Mesenchymal stem cell (in vitro differentiated cells and primary cell): ENCODE data around the gene CFC1. TPM values are rescaled to one million over a fixed set of nuclear protein-coding genes. Genes with fewer than 3 reads are reported as not detected.
"Not testable (repeated sequence)": the region's sequence is repeated elsewhere in the genome, so short reads cannot be mapped to it uniquely, and the experiment has no call there.

Experiments used
- DNase-seq: peaks from one replicate; pipeline ENCODE4 v3.0.0-alpha.2; 2013
- H2AFZ ChIP-seq: one replicate; pipeline ENCODE4 v1.6.1; 2013; ENCODE audit warnings: low read depth, mild to moderate bottlenecking, control low read depth, inconsistent platforms, low read length, moderate library complexity
- H2AK5ac ChIP-seq: 2 replicates; pipeline ENCODE4 v1.6.1; 2013; ENCODE audit warnings: low read length, moderate library complexity, mild to moderate bottlenecking, inconsistent platforms; ENCODE audit not compliant: severe bottlenecking
- H2BK120ac ChIP-seq: one replicate; pipeline ENCODE4 v1.6.1; 2013; ENCODE audit warnings: low read depth, mild to moderate bottlenecking, inconsistent platforms, low read length, moderate library complexity
- H2BK12ac ChIP-seq, 2 experiments: one replicate each; pipeline ENCODE4 v1.6.1; 2013; ENCODE audit warnings: inconsistent platforms in 2 of 2, low read length in 2 of 2, mild to moderate bottlenecking in 2 of 2, moderate library complexity in 2 of 2, control low read depth in 1 of 2
- H2BK15ac ChIP-seq: one replicate; pipeline ENCODE4 v1.6.1; 2013; ENCODE audit warnings: mild to moderate bottlenecking, low read depth, inconsistent platforms; ENCODE audit not compliant: poor library complexity, severe bottlenecking
- H2BK5ac ChIP-seq: 2 replicates; pipeline ENCODE4 v1.6.1; 2013; ENCODE audit warnings: low read depth, mild to moderate bottlenecking, low read length, control low read depth, inconsistent platforms; ENCODE audit not compliant: poor library complexity, severe bottlenecking
- H3K14ac ChIP-seq, 2 experiments: one replicate each; pipeline ENCODE4 v1.6.1; 2013; ENCODE audit warnings: inconsistent platforms in 2 of 2, low read length in 2 of 2, control low read depth in 1 of 2, mild to moderate bottlenecking in 1 of 2, moderate library complexity in 1 of 2
- H3K18ac ChIP-seq, 2 experiments: one replicate each; pipeline ENCODE4 v1.6.1; 2013; ENCODE audit warnings: inconsistent platforms in 2 of 2, low read length in 2 of 2, control low read depth in 1 of 2, low read depth in 1 of 2, mild to moderate bottlenecking in 1 of 2
- H3K23ac ChIP-seq, 2 experiments: one replicate each; pipeline ENCODE4 v1.6.1; 2013; ENCODE audit warnings: inconsistent platforms in 2 of 2, low read length in 2 of 2, mild to moderate bottlenecking in 2 of 2, moderate library complexity in 2 of 2, control low read depth in 1 of 2
- H3K27ac ChIP-seq: 2 replicates; pipeline ENCODE4 v1.5.1; 2013; ENCODE audit warnings: mild to moderate bottlenecking, moderate library complexity, low read length, control low read depth, inconsistent platforms; ENCODE audit not compliant: poor library complexity, severe bottlenecking
- H3K27me3 ChIP-seq, 2 experiments: 2 replicates each; pipeline versions ENCODE4 v1.6.1 to v1.7.0; 2013; ENCODE audit warnings: low read length in 2 of 2, mild to moderate bottlenecking in 2 of 2, moderate library complexity in 2 of 2, control low read depth in 1 of 2, inconsistent platforms in 1 of 2; ENCODE audit not compliant: control insufficient read depth in 1 of 2, insufficient read depth in 1 of 2
- H3K36me3 ChIP-seq, 2 experiments: 2 replicates each; pipeline versions ENCODE4 v1.6.1 to v1.7.0; 2013; ENCODE audit warnings: low read length in 2 of 2, control low read depth in 1 of 2, inconsistent platforms in 1 of 2, low read depth in 1 of 2, mild to moderate bottlenecking in 1 of 2; ENCODE audit not compliant: insufficient read depth in 2 of 2, control insufficient read depth in 1 of 2
- H3K4ac ChIP-seq, 2 experiments: one replicate each; pipeline ENCODE4 v1.6.1; 2013; ENCODE audit warnings: inconsistent platforms in 2 of 2, low read length in 2 of 2, mild to moderate bottlenecking in 2 of 2, moderate library complexity in 2 of 2, control low read depth in 1 of 2, low read depth in 1 of 2
- H3K4me1 ChIP-seq: 2 replicates; pipeline ENCODE4 v1.6.1; 2013; ENCODE audit warnings: low read depth, low read length, control low read depth; ENCODE audit not compliant: control insufficient read depth, insufficient read depth
- H3K4me2 ChIP-seq: 2 replicates; pipeline ENCODE4 v1.6.1; 2013; ENCODE audit warnings: low read length, mild to moderate bottlenecking, inconsistent platforms; ENCODE audit not compliant: poor library complexity, severe bottlenecking
- H3K4me3 ChIP-seq, 2 experiments: 2 replicates each; pipeline versions ENCODE4 v1.5.1 to v1.7.0; 2013; ENCODE audit warnings: low read length in 2 of 2, mild to moderate bottlenecking in 2 of 2, control low read depth in 1 of 2, low read depth in 1 of 2; ENCODE audit not compliant: insufficient read depth in 1 of 2
- H3K79me1 ChIP-seq: replicated peaks from 2 replicates; pipeline ENCODE4 v1.6.1; 2013; ENCODE audit warnings: mild to moderate bottlenecking, control low read depth, low read length, inconsistent platforms; ENCODE audit not compliant: poor library complexity, severe bottlenecking
- H3K9ac ChIP-seq: 2 replicates; pipeline ENCODE4 v1.7.0; 2013; ENCODE audit warnings: mild to moderate bottlenecking, low read length, moderate library complexity
- H3K9me3 ChIP-seq: 2 replicates; pipeline ENCODE4 v1.7.0; 2013; ENCODE audit warnings: mild to moderate bottlenecking, low read length; ENCODE audit not compliant: control insufficient read depth
- H4K8ac ChIP-seq: one replicate; pipeline ENCODE4 v1.6.1; 2013; ENCODE audit warnings: inconsistent platforms, mild to moderate bottlenecking, low read length, moderate library complexity
- H4K91ac ChIP-seq: one replicate; pipeline ENCODE4 v1.6.1; 2013; ENCODE audit warnings: mild to moderate bottlenecking, low read length, inconsistent platforms
- WGBS: methylation state at CpG from one replicate; pipeline ENCODE4 v1.1.7; 2013; ENCODE audit warnings: mixed read lengths; 5-methylcytosine and 5-hydroxymethylcytosine counted together
- small RNA-seq: library from polyadenylated mRNA; stranded (forward); fragments of <200 nt; extraction: miRNeasy Mini kit (QIAGEN cat#:217004); gene quantifications from one replicate; pipeline ENCODE3, GENCODE V24; 2013; ENCODE audit warnings: low read depth

Gene CFC1

DNA sequence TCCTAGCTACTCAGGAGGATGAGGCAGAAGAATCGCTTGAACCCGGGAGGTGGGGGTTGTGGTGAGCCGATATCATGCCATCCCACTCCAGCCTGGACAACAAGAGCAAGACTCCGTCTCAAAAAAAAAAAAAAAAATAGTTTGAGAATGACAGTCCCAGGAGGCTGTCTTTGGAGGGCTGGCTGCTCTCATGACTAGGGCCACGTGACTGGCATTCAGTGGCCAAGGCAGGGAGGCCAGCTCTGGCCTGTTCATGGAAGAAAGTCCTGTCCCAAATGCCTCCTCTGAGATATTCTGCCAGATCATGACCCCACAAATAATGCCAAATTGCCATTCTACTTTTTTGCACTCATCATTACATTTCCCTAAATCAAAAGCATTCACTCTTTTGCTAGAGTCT is 54.4 kb downstream of the CFC1 start:
- H4K8ac ChIP-seq, H3K27me3 ChIP-seq, H3K18ac ChIP-seq, H3K9me3 ChIP-seq, H3K23ac ChIP-seq, H2BK5ac ChIP-seq, H3K4me2 ChIP-seq, H3K14ac ChIP-seq, H3K4ac ChIP-seq, H2BK15ac ChIP-seq, H2AK5ac ChIP-seq, H4K91ac ChIP-seq, H2BK12ac ChIP-seq, H3K4me1 ChIP-seq, H3K27ac ChIP-seq, DNase-seq, H3K4me3 ChIP-seq, H2BK120ac ChIP-seq, H3K36me3 ChIP-seq, H3K79me1 ChIP-seq, H2AFZ ChIP-seq, H3K9ac ChIP-seq: not testable (repeated sequence)
- no CpG with 5 or more reads among the region's 5 CpGs for whole genome bisulfite sequencing

GRCh38 chr2:130543785-130544528 is 55.4 kb downstream of the CFC1 start:
- H3K9me3 ChIP-seq, H3K9ac ChIP-seq, H3K4ac ChIP-seq, H3K4me3 ChIP-seq, H2BK15ac ChIP-seq, H4K8ac ChIP-seq, H3K4me2 ChIP-seq, H2AK5ac ChIP-seq, H3K4me1 ChIP-seq, H2AFZ ChIP-seq, H3K27me3 ChIP-seq, H3K36me3 ChIP-seq, H2BK120ac ChIP-seq, H3K27ac ChIP-seq, H3K18ac ChIP-seq, H3K14ac ChIP-seq, H2BK12ac ChIP-seq, H3K79me1 ChIP-seq, DNase-seq, H3K23ac ChIP-seq, H4K91ac ChIP-seq, H2BK5ac ChIP-seq: not testable (repeated sequence)
- WGBS, result no CpG with 5 or more reads among the region's 12 CpGs

DNA sequence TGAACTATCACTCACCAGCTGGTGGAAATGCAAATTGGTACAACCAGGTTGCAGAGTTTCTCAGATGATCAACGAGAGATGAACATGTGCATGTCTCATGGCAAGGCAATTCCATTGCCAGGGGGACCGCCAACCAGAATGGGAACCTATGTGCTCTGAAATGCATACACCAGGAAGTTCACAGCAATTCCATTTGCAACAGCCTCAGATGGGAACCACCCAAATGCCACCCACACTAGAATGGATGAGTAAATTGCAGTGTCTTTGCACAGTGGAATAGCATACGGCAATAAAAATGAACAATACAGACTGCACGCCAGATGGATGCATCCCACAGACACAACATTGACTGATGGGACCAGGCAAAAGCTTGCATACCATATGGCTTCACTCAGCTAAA is 56.6 kb downstream of the CFC1 start:
- H3K36me3 ChIP-seq, H2AK5ac ChIP-seq, DNase-seq, H2BK12ac ChIP-seq, H3K4me2 ChIP-seq, H3K4ac ChIP-seq, H3K18ac ChIP-seq, H3K4me1 ChIP-seq, H3K79me1 ChIP-seq, H2BK5ac ChIP-seq, H2AFZ ChIP-seq, H3K4me3 ChIP-seq, H3K23ac ChIP-seq, H4K8ac ChIP-seq, H3K14ac ChIP-seq, H3K9me3 ChIP-seq, H3K27me3 ChIP-seq, H4K91ac ChIP-seq, H2BK120ac ChIP-seq, H2BK15ac ChIP-seq, H3K27ac ChIP-seq, H3K9ac ChIP-seq: not testable (repeated sequence)
- WGBS, result no CpG with 5 or more reads among the region's 4 CpGs

Small RNAs within 50 kb of the gene (small RNA-seq; reads per million reads assigned to genes)
- gene RF00017, result not detected
- not detected for gene RNU6-848P
